Fibroblast of the aortic adventitia (primary cell): ENCODE results near the gene ASB3. TPM values are rescaled to one million over a fixed set of nuclear protein-coding genes. Genes with fewer than 3 reads are reported as not detected.
"Not testable (repeated sequence)": the region's sequence is repeated elsewhere in the genome, so short reads cannot be mapped to it uniquely, and the experiment has no call there.

Source experiments
- DNase-seq: peaks from one replicate; pipeline ENCODE4 v3.0.0-alpha.2; 2010; ENCODE audit warnings: low read depth
- H3K4me3 ChIP-seq: 2 replicates; pipeline ENCODE4 v1.5.1; 2011; ENCODE audit warnings: low read depth, mild to moderate bottlenecking, control low read depth, low read length, moderate library complexity
- total RNA-seq: library from RNA; depleted of rRNA; stranded (reverse); fragments of >200 nt; gene quantifications from 2 replicates; pipeline ENCODE4 v1.2.3, GENCODE V29; 2012; ENCODE audit warnings: low replicate concordance
- TF ChIP-seq, protein P1 (sequence below): IDR thresholded peaks from 2 replicates; pipeline ENCODE4 v1.5.1; 2011; ENCODE audit warnings: mild to moderate bottlenecking, low read length, control low read depth, inconsistent platforms; ENCODE audit not compliant: insufficient read depth

The ASB3 gene
- total RNA-seq, 1 donor, result 27.9 TPM

- H3K4me3 ChIP-seq, result no peak overlapping the region
- no peak for DNase-seq
- TF ChIP-seq, protein P1, sequence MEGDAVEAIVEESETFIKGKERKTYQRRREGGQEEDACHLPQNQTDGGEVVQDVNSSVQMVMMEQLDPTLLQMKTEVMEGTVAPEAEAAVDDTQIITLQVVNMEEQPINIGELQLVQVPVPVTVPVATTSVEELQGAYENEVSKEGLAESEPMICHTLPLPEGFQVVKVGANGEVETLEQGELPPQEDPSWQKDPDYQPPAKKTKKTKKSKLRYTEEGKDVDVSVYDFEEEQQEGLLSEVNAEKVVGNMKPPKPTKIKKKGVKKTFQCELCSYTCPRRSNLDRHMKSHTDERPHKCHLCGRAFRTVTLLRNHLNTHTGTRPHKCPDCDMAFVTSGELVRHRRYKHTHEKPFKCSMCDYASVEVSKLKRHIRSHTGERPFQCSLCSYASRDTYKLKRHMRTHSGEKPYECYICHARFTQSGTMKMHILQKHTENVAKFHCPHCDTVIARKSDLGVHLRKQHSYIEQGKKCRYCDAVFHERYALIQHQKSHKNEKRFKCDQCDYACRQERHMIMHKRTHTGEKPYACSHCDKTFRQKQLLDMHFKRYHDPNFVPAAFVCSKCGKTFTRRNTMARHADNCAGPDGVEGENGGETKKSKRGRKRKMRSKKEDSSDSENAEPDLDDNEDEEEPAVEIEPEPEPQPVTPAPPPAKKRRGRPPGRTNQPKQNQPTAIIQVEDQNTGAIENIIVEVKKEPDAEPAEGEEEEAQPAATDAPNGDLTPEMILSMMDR, result no peak
Measured at GRCh38 chr2:53694096-53694771, 92.5 kb downstream of the ASB3 start.

- H3K4me3 ChIP-seq, result no peak overlapping the region
- no peak for DNase-seq
- TF ChIP-seq, protein P1, result no peak
Measured at GRCh38 chr2:53690876-53691275, 95.9 kb downstream of the ASB3 start.

GRCh38 chr2:53672881-53673522 lies 113.8 kb downstream of the ASB3 start:
- no peak overlapping the region for H3K4me3 ChIP-seq
- TF ChIP-seq, protein P1, result no peak
- peak; percentile 37 for DNase-seq

GRCh38 chr2:53670331-53670730 lies 116.4 kb downstream of the ASB3 start:
- DNase-seq, result no peak
- TF ChIP-seq, protein P1, result no peak
- no peak overlapping the region for H3K4me3 ChIP-seq

GRCh38 chr2:53668624-53669026 lies 118.1 kb downstream of the ASB3 start:
- DNase-seq, result peak; percentile 3
- H3K4me3 ChIP-seq, result no peak overlapping the region
- TF ChIP-seq, protein P1, result no peak

GRCh38 chr2:53667130-53667529 lies 119.6 kb downstream of the ASB3 start:
- DNase-seq, H3K4me3 ChIP-seq: not testable (repeated sequence)

DNA sequence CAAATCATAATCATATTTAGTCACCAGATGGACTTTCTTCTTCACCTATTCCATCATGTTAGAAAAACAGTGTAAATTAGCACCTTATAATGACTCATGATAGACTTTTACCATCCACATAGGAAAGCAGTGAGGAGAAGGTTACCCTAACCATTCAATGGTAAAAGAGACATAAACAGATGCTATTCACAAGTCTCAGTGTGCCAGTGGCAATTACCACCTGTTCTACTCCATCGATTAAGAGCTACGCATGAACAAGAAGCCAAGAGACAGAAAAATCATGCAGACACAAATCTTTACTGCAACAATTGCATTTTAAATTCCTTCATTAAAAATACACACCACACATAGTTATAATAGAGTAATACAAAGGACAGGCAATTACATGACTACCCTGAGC lies 125.9 kb downstream of the ASB3 start:
- H3K4me3 ChIP-seq, result no peak overlapping the region
- DNase-seq, result no peak
- TF ChIP-seq, protein P1, result no peak

DNA sequence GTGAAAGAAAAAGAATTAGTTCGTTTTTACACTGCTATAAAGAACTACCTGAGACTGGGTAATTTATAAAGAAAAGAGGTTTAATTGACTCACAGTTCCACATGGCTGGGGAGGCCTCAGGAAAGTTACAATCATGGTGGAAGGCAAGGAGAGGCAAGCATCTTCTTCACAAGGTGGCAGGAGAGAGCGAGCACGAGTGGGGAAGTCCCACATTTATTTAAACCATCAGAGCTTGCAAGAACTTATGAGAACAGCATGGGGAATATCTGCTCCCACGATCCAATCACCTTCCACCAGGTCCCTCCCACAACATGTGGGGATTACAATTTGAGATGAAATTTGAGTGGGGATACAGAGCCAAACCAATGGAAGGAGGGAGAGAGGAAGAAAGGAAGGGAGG lies 128.3 kb downstream of the ASB3 start:
- DNase-seq, H3K4me3 ChIP-seq: not testable (repeated sequence)
